Activated naive CD8-positive, alpha-beta T cell treated with anti-CD3 and anti-CD28 coated beads, Interleukin-2, amount 50 U/mL, for 24 hours (primary cell): Measurements from ENCODE around the gene ZBTB7C.

Experiments
- ATAC-seq: fragments of 150-1000 bp; cut with Tn5 transposase; one replicate; pipeline ENCODE4 v1.10.0; 2021
- DNase-seq: peaks from one replicate; pipeline ENCODE4 v3.0.0; 2021
- H3K27ac Mint-ChIP-seq: one replicate; pipeline ENCODE4 v1.8.0; 2021; ENCODE audit warnings: mild to moderate bottlenecking, mixed read lengths
- H3K27me3 Mint-ChIP-seq: one replicate; pipeline ENCODE4 v1.8.0; 2021; ENCODE audit warnings: mixed read lengths
- H3K36me3 Mint-ChIP-seq: one replicate; pipeline ENCODE4 v1.8.0; 2021; ENCODE audit warnings: low read depth, mixed read lengths
- H3K4me1 Mint-ChIP-seq: one replicate; pipeline ENCODE4 v1.8.0; 2021; ENCODE audit warnings: mixed read lengths
- H3K4me3 Mint-ChIP-seq: one replicate; pipeline ENCODE4 v1.8.0; 2021; ENCODE audit warnings: mild to moderate bottlenecking, moderate library complexity, mixed read lengths
- H3K9me3 Mint-ChIP-seq: one replicate; pipeline ENCODE4 v1.8.0; 2021; ENCODE audit warnings: mixed read lengths

ZBTB7C gene

DNA sequence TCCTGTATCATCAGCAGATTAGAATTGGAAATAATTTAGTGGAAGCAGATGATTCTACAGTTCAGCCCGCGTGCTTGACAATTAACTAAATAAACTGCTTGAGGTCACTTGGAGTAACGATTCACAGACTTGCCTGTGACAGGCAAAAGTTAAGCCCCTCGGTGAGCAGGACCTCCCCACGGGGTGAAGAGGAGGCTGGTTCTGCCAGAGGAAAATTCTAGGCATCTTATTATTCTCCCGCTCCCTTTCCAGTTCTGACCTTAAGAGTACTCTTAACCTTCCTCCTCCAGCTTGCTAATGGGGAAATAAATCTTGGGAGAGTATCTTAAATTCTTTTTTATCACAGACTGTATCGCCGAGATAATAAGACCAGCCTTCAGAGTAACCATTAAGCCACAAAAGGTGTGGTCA is 309.0 kb downstream of the ZBTB7C start:
- H3K4me1 Mint-ChIP-seq = no peaks in the 10 kb centered on the region
- H3K27me3 Mint-ChIP-seq = peaks cover 21% of the 10 kb centered on the region
- ATAC-seq = no peak
- no peak for DNase-seq
- no peak overlapping the region for H3K4me3 Mint-ChIP-seq
- H3K27ac Mint-ChIP-seq = no peak overlapping the region
- no peaks in the 10 kb centered on the region for H3K9me3 Mint-ChIP-seq
- no peaks in the 10 kb centered on the region for H3K36me3 Mint-ChIP-seq

DNA sequence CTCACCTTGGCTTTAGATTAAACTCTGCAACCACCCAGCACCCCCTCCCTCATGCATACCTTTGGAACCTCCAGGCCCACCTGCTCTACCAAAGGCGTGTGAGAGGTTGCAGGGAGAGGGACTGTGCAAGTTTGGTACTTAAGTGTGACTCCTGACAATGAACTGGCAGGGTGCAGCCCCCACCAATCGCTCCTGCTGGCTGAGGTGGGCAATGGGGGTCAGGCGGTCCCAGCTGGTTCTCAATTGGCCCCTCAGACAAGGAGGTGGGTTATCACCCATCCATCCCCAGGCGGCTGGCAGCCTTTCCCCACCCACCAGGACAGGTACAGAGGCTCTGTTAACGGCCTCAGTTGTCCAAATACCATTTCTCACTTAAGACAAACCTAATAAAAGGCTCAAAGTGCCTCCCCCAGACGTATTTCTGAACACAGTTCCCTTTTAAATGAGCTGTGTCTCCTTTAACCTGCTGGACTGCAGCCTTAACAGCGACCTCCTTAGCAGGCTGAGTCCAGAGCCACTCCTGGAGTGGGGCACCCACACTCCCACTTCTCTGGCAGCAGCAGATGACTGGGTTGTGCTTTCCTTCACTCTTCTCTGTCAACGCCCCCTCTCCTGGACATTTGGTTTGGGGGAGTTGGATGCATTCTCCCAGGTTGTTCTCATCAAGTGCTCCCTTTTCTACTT is 309.6 kb downstream of the ZBTB7C start:
- H3K27me3 Mint-ChIP-seq = peaks cover 21% of the 10 kb centered on the region

DNA sequence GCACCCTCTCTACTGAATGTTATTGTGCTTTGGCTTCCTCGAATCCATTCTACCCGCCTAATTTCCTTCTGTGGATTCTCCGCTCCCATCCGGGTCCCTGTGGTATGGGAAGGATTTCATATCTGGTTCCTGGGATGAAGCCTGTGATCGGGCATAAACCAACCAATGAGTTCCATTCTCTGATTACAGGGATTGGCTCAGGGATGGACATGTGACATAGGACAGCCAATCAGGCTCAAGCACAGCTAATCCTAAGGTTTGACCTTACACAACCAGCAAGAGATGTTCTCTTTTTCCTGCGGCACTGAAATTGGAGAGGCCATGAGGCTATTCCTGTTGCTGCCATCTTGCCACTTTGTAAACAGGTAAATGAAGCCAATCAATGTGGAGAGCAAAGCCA is 310.6 kb downstream of the ZBTB7C start:
- no peaks in the 10 kb centered on the region for H3K4me1 Mint-ChIP-seq
- H3K4me3 Mint-ChIP-seq = no peak overlapping the region
- H3K9me3 Mint-ChIP-seq = no peaks in the 10 kb centered on the region
- peaks cover 20% of the 10 kb centered on the region for H3K27me3 Mint-ChIP-seq
- no peak overlapping the region for H3K27ac Mint-ChIP-seq
- ATAC-seq (no peak), DNase-seq (no peak)
- H3K36me3 Mint-ChIP-seq = no peaks in the 10 kb centered on the region

More for the DNA sequence above, 309.6 kb downstream of the ZBTB7C start:
- Mint-ChIP-seq H3K4me1 (no peaks in the 10 kb centered on the region), H3K27ac (no peak overlapping the region), H3K36me3 (no peaks in the 10 kb centered on the region), H3K4me3 (no peak overlapping the region), H3K9me3 (no peaks in the 10 kb centered on the region)
- ATAC-seq = no peak
- DNase-seq = no peak

DNA sequence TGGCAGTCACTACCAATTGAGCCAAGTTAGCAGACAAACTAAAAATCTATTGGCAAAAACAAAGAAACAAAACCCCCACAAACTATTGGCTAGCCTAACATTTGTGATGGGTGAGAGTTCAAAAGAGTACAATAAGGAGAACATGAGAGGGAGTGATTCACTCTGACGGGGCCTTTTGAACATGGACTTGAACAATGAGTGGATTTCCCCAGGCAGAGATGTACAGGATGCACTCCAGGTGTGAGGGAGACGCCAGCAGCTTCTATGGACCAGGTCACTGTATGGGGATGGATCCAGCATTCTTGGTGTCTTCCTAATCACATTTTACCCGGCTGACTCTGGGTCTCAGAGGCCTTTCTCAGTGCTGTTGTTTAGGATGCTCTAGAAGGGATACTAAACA is 311.2 kb downstream of the ZBTB7C start:
- H3K4me3 Mint-ChIP-seq = no peak overlapping the region
- DNase-seq (no peak), ATAC-seq (no peak)
- peaks cover 18% of the 10 kb centered on the region for H3K27me3 Mint-ChIP-seq
- no peaks in the 10 kb centered on the region for H3K4me1 Mint-ChIP-seq
- no peak overlapping the region for H3K27ac Mint-ChIP-seq
- no peaks in the 10 kb centered on the region for H3K9me3 Mint-ChIP-seq
- no peaks in the 10 kb centered on the region for H3K36me3 Mint-ChIP-seq

DNA sequence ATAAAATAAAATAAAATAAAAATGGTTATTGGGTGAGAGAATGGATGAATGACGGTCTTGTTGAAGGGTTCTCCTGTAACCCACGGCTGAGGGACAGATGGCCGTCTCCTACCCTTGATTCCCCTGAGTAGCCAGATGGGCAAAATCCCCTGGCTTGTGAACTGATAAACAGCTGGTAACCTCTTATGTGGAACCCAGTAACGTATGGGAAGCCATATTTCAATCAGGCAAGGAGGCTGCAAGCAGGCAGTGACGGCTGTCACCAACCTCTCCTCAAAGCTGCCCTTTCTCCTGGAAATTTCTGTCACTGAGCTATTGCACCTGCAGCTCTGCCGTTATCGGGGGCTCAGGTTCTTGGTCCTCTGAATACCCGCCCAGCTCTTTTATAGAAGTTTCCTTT is 313.5 kb downstream of the ZBTB7C start:
- ATAC-seq (no peak), DNase-seq (no peak)
- Mint-ChIP-seq H3K4me1 (no peaks in the 10 kb centered on the region), H3K27me3 (peaks cover 12% of the 10 kb centered on the region), H3K27ac (no peak overlapping the region), H3K4me3 (no peak overlapping the region), H3K9me3 (no peaks in the 10 kb centered on the region), H3K36me3 (no peaks in the 10 kb centered on the region)

DNA sequence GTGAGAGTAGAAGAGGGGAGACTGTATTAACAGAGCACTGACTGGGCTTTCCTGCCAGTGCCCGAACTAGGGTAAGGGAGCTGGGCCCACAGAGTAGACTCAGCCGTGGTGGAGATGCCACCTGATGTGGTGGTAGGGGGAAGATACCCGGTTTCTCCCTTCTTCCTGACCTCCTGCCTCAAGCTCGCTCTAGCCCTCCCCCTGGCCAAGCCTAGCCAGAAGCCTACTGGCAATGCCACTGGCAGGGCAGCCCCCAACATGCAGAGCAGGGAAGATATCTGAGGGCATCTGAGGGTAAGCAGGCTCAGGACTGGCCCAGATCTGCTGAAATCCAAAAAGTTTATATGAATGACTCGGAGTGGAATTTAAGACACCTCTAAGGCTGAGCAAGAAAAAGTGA is 316.1 kb downstream of the ZBTB7C start:
- H3K27me3 Mint-ChIP-seq = peaks cover 2% of the 10 kb centered on the region
- ATAC-seq = no peak
- DNase-seq = no peak
- no peak overlapping the region for H3K27ac Mint-ChIP-seq
- H3K36me3 Mint-ChIP-seq = no peaks in the 10 kb centered on the region
- H3K4me3 Mint-ChIP-seq = no peak overlapping the region
- H3K4me1 Mint-ChIP-seq = no peaks in the 10 kb centered on the region
- no peaks in the 10 kb centered on the region for H3K9me3 Mint-ChIP-seq

DNA sequence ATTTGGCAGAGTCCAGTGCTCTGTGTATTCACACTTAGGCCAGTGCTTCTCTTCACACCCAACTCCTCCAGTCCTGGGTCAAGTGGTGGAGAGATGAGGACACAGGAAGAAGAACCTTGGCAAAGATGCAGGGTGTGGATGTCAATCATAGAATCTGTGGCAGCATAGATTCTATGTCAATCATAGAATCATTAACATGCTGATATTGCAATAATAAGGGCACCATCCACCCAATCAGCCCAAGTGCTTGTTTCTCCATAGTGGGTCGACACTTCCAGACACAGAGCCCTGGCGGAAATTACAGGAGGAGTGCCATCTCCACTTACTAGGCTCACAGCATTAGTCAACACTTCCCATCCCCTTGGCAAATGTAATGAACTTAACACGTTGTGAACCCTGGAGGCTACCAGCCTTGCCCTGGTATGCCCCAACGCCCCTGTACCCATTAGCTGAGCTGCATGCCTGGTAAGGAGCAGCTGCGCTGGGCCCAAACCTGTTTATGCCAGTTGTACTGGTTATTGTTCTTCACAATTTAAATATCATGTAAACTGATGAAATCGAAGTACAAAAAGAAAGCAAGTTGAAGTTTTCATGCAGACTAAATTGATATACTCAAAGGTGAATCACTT is 317.2 kb downstream of the ZBTB7C start:
- H3K36me3 Mint-ChIP-seq = no peaks in the 10 kb centered on the region

DNA sequence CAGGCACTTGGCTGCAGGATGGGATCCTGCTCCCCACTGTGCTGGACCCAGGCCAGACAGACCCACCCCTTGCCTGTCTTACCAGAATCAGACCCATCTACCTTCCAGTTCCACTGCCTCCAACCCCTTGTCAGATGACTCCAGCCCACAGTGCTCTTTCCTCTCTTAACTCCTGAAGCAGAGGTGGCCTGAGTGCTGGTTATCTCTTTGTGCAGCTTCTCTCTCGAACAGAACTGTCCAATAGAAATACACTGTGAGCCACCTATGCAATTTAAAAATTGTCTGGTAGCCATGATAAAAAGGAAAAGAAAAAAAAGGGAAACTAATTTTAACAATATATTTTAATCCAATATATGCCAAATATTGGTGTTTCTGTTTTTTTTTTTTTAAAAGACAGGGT is 318.5 kb downstream of the ZBTB7C start:
- H3K9me3 Mint-ChIP-seq = no peaks in the 10 kb centered on the region
- peaks cover 2% of the 10 kb centered on the region for H3K27me3 Mint-ChIP-seq
- H3K27ac Mint-ChIP-seq = no peak overlapping the region
- no peak for ATAC-seq
- no peaks in the 10 kb centered on the region for H3K36me3 Mint-ChIP-seq
- no peak overlapping the region for H3K4me3 Mint-ChIP-seq
- no peak for DNase-seq
- H3K4me1 Mint-ChIP-seq = no peaks in the 10 kb centered on the region

More for the DNA sequence above, 317.2 kb downstream of the ZBTB7C start:
- Mint-ChIP-seq H3K4me1 (no peaks in the 10 kb centered on the region), H3K4me3 (no peak overlapping the region), H3K27ac (no peak overlapping the region), H3K9me3 (no peaks in the 10 kb centered on the region), H3K27me3 (no peaks in the 10 kb centered on the region)
- DNase-seq = no peak
- ATAC-seq = no peak

DNA sequence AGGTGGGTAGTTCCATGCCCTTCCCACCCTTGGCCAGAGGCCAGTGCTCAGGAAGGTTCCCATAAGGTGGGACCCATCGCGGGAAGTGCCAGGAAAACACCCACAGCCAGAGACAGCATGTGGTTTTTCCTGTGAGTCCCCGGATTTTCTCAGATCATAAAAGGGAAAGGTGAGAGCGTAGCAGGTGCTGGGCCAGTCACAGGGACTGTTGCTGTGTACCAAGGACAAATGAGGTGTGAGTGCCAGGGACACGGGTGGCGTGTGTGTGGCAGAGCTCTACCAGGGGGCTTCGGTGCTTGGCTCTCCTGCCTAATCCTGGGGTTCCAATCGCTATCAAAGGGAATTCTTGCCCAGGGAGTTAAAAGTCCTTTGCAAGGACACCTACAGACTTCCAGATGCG is 319.2 kb downstream of the ZBTB7C start:
- ATAC-seq (no peak), DNase-seq (no peak)
- Mint-ChIP-seq H3K27me3 (peaks cover 2% of the 10 kb centered on the region), H3K4me3 (no peak overlapping the region), H3K27ac (no peak overlapping the region), H3K36me3 (no peaks in the 10 kb centered on the region), H3K4me1 (no peaks in the 10 kb centered on the region), H3K9me3 (no peaks in the 10 kb centered on the region)

DNA sequence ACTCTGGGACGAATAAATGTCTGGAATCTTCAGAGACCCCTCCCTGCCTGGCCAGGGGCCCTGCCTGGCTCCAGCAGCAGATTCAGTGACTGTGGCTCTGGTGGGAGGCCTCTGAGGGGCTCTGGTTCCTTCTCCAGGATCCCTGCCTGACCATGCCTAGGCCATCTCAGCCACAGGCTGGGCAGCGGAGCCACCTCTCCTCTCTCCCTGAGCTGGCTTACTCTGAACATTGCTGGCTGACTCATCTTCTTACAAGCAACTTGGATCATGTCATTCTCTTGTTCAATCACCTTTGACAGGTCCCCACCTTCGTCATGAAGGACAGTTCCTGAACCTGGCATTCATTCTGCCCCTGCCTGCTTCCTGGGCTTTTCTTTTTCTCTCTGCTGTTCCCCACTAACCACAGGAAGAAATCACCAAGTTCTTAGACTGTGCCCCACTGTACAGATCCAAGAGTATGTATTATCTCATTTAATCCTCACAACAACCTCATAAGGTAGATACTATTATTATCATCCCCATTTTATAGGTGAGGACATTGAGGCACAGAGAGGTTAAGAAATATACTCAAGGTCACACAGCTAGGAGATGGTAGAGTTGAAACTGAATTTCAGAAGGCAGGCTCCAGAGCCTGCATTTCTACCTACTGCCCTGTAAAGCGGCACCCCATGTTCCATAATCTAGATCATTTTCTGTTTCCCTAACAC is 323.2 kb downstream of the ZBTB7C start:
- no peaks in the 10 kb centered on the region for H3K9me3 Mint-ChIP-seq
- DNase-seq (no peak), ATAC-seq (no peak)
- H3K27ac Mint-ChIP-seq = no peak overlapping the region
- H3K36me3 Mint-ChIP-seq = no peaks in the 10 kb centered on the region
- H3K4me3 Mint-ChIP-seq = no peak overlapping the region
- peaks cover 2% of the 10 kb centered on the region for H3K27me3 Mint-ChIP-seq
- no peaks in the 10 kb centered on the region for H3K4me1 Mint-ChIP-seq

DNA sequence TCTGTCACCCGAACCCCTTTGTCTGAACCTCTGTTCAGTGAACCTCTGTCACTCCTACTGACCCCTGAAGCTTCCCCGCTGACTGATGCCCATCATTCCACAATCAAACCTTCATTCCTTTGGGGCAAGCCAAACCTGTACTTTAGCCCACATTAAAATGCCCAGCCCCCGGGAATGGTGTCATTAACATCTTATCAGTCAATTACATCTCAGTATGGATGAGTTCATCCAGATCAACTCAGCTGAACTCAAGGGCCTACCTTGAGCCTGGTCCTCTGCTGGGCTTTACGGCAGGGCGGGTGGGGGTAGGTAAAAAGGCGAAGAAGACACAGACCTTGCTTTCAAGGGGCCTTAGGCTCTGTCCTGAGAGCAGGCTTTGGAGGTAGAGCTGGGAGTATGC is 324.3 kb downstream of the ZBTB7C start:
- H3K27me3 Mint-ChIP-seq = peaks cover 2% of the 10 kb centered on the region
- DNase-seq = no peak
- no peak for ATAC-seq
- no peak overlapping the region for H3K27ac Mint-ChIP-seq
- no peaks in the 10 kb centered on the region for H3K36me3 Mint-ChIP-seq
- H3K4me3 Mint-ChIP-seq = no peak overlapping the region
- H3K9me3 Mint-ChIP-seq = no peaks in the 10 kb centered on the region
- H3K4me1 Mint-ChIP-seq = no peaks in the 10 kb centered on the region

DNA sequence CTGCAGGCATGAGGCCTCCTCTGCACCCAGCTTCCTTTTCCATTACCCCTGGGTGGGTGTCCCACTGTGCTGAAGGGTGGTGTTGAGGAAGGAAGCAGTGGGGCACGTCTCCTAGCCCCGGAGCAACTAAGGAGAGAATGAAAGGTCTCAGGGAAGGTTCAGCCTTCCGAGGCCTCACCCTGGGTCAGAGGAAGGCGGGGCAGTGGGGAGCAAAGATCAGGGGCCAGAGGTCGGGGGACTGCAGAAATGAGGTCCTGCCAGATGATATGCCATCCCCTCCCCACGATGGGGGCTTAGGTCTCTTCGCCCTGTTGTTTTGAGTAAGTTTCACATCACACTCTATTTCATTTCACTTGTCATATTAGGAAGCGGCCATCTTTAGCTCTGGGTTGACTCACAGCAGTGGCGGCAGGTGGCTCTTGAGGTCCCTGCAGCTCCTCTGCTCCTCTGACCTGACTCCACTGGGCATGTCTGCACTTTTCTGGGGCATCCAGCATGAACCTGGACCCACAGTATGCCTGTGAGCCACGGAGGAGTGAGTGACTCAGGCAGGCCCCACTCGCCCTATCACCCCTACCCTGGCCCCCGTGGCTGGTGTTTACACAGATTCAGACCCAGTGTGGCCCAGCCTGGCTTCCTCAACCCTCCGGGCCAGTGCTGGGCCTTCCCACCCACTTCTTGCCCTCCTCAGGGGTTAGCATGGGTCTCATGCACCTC is 325.0 kb downstream of the ZBTB7C start:
- Mint-ChIP-seq H3K27ac (no peak overlapping the region), H3K9me3 (no peaks in the 10 kb centered on the region), H3K36me3 (no peaks in the 10 kb centered on the region), H3K4me1 (no peaks in the 10 kb centered on the region), H3K27me3 (peaks cover 2% of the 10 kb centered on the region), H3K4me3 (no peak overlapping the region)
- ATAC-seq = no peak
- DNase-seq = no peak

DNA sequence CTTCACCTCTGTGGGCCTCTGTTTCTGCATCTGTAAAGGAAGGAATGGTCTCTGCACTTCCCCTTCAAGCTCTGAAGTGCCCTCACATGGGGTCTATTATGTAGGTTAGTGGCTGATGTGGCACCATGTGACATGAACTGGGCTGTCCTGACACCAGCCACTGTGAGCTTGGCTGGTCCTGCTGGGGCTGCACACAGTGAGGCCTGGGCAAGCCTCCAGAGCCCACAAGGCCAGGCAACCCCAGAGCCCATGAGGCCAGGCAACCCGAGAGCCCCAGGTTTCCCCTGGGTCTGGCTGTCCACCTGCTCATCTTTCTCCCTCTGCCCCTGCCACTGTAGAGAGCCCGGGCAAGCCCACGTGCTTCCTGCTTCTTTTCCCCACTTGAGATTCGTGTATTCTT is 328.6 kb downstream of the ZBTB7C start:
- no peaks in the 10 kb centered on the region for H3K36me3 Mint-ChIP-seq
- ATAC-seq (no peak), DNase-seq (no peak)
- no peak overlapping the region for H3K4me3 Mint-ChIP-seq
- no peaks in the 10 kb centered on the region for H3K9me3 Mint-ChIP-seq
- no peaks in the 10 kb centered on the region for H3K27me3 Mint-ChIP-seq
- H3K27ac Mint-ChIP-seq = no peak overlapping the region
- H3K4me1 Mint-ChIP-seq = no peaks in the 10 kb centered on the region

DNA sequence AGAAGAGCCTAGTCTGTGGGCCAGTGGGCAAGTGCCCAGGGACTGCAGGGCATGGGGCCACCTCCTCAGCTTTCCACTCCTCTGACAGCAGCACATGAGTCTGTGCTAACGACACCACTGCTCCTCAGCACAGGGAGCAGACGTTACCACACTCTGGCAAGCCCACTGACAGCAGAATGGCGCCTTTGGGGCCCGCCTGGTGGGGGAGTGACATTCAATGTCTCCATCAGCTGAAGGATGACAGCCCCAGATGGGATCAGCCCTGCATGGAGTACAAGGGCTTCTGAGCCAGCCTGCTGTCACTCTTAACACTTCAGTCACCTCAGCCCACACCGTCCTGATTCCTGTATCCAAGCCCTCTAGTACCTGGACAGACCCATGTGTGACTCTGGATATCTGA is 329.3 kb downstream of the ZBTB7C start:
- ATAC-seq (peak; percentile 15), DNase-seq (no peak)
- Mint-ChIP-seq H3K27ac (no peak overlapping the region), H3K27me3 (no peaks in the 10 kb centered on the region), H3K4me1 (no peaks in the 10 kb centered on the region), H3K9me3 (no peaks in the 10 kb centered on the region), H3K4me3 (no peak overlapping the region), H3K36me3 (no peaks in the 10 kb centered on the region)

DNA sequence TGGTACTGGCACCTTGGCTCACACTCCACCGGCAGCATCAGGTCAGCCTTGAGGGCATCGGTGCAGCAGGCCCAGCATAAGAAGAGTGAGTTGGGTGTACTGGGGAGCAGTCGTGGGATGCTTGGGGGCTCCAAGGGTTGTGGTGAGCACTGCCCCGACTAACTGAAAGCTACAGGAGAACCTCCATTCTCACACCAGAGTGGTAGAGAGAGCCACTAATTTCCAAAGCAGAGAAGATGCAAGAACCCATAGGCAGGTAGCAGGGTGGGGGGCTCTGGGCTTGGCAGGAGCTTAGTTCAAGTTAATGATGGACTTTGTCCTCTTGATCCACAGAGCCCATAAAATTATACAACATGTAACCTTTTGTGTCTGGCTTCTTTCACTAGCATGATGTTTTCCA is 330.7 kb downstream of the ZBTB7C start:
- ATAC-seq = no peak
- DNase-seq = no peak
- Mint-ChIP-seq H3K9me3 (no peaks in the 10 kb centered on the region), H3K27ac (no peak overlapping the region), H3K4me3 (no peak overlapping the region), H3K4me1 (no peaks in the 10 kb centered on the region), H3K27me3 (peaks cover 1% of the 10 kb centered on the region), H3K36me3 (no peaks in the 10 kb centered on the region)
